ENCODE measurements around the gene KCNK3. TPM values are rescaled to one million over a fixed set of nuclear protein-coding genes. Genes with fewer than 3 reads are reported as not detected.

The KCNK3 gene
- total RNA-seq, 1 experiment from 2014 or later, result 32.8 TPM

- TF ChIP-seq SIN3A (IDR thresholded peaks at IDR 0.05; ENCODE audit: borderline replicate concordance, insufficient read depth, low read depth, low read length), result no peak
- TF ChIP-seq CTCF (IDR thresholded peaks at IDR 0.05), result no peak
- TF ChIP-seq POLR2AphosphoS5 (IDR thresholded peaks at IDR 0.05; ENCODE audit: low read depth, low read length), result no peak
- no peak for TF ChIP-seq TCF7L2 (IDR thresholded peaks at IDR 0.05; ENCODE audit: low read depth, low read length)
- TF ChIP-seq REST (IDR thresholded peaks at IDR 0.05; ENCODE audit: insufficient read depth in 1 of 2, low read depth in 2 of 2, low read length in 1 of 2), result no peak
- ChIA-PET CTCF (interaction anchor here (0.6 kb wide), 1 partner anchor 285 kb away, joined by 7 read pairs; no protein-coding TSS in a partner anchor), POLR2A (interaction anchor here (0.8 kb wide), 1 partner anchor 12 kb away, joined by 3 read pairs; no protein-coding TSS in a partner anchor)
- ATAC-seq, result no peak
- Histone ChIP-seq H3K4me1 (ENCODE audit: control insufficient read depth, insufficient read depth, low read length) (peaks cover 26% of the 10 kb centered on the region), H3K9me3 (ENCODE audit: control insufficient read depth, insufficient read depth, low read depth, low read length) (no peaks in the 10 kb centered on the region), H3K36me3 (ENCODE audit: control insufficient read depth, insufficient read depth, low read length) (no peaks in the 10 kb centered on the region), H3K4me3 (ENCODE audit: low read depth in 2 of 2, low read length in 2 of 2) (no peak overlapping the region), H3K27me3 (ENCODE audit: control insufficient read depth, insufficient read depth, low read length) (no peaks in the 10 kb centered on the region), H3K27ac (ENCODE audit: low read length) (peak overlapping the region; percentile 39; the same call in 1 of the 2 replicates)
- no TSS peak for BruUV-seq (replicated peaks)
- in situ Hi-C loops (cut with HindIII; ENCODE audit: low pct_unique_long_range_greater_than_20kb, low sequenced_read_pairs), result no loop called here
- no peak for DNase-seq (ENCODE audit: low read depth, low spot score)
- intact Hi-C loops (cut with micrococcal nuclease; ENCODE audit: unreplicated experiment), result no loop called here
These were observed 38.2 kb downstream of the KCNK3 start for GRCh38 chr2:26730549-26731344.

- no peak for ATAC-seq
- CTCF ChIA-PET, result no interaction called here
- H3K4me1 ChIP-seq (ENCODE audit: control insufficient read depth, insufficient read depth, low read length), result peaks cover 33% of the 10 kb centered on the region
- no TSS peak for BruUV-seq (replicated peaks)
- no peaks in the 10 kb centered on the region for H3K27me3 ChIP-seq (ENCODE audit: control insufficient read depth, insufficient read depth, low read length)
- in situ Hi-C loops (cut with HindIII; ENCODE audit: low pct_unique_long_range_greater_than_20kb, low sequenced_read_pairs) (no loop called here), intact Hi-C loops (cut with micrococcal nuclease; ENCODE audit: unreplicated experiment) (no loop called here)
- no peak for DNase-seq (ENCODE audit: low read depth, low spot score)
- H3K9me3 ChIP-seq (ENCODE audit: control insufficient read depth, insufficient read depth, low read depth, low read length), result no peaks in the 10 kb centered on the region
- H3K27ac ChIP-seq (ENCODE audit: low read length), result no peak overlapping the region; the same call in 1 of the 2 replicates
- POLR2A ChIA-PET, result no interaction called here
- H3K36me3 ChIP-seq (ENCODE audit: control insufficient read depth, insufficient read depth, low read length), result no peaks in the 10 kb centered on the region
- no peak overlapping the region for H3K4me3 ChIP-seq (ENCODE audit: low read depth in 2 of 2, low read length in 2 of 2)
- TF ChIP-seq POLR2AphosphoS5 (IDR thresholded peaks at IDR 0.05; ENCODE audit: low read depth, low read length), result no peak
- TF ChIP-seq SIN3A (IDR thresholded peaks at IDR 0.05; ENCODE audit: borderline replicate concordance, insufficient read depth, low read depth, low read length), result no peak
- TF ChIP-seq TCF7L2 (IDR thresholded peaks at IDR 0.05; ENCODE audit: low read depth, low read length), result no peak
These were observed 39.2 kb downstream of the KCNK3 start for GRCh38 chr2:26731714-26732113.
